Measurements from ENCODE around the gene PRAMEF1.

PRAMEF1 gene

DNA sequence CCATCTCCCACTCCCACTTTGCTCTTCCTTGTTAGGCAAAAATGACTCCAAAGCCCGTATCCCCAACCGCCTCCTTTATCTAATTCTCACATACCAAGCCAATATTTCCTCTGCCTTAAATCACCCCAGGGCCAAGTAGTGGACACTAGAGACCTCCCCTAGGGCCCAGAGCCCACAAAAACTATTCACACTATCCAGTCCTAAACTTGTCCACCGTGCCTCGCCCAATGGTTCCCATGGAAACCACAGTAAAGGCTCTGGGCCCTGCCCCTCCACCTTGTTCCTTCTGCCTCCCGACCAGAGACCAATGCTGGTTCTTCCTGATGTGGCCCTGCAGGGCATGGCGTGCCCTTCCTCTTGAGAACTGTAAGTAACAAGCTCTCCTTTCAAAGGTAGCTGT, 33.4 kb upstream of the PRAMEF1 start:
- Histone ChIP-seq H2BK5ac (ENCODE audit: low read depth, low read length, poor library complexity) (no peak overlapping the region), H3K4me1 (ENCODE audit: control insufficient read depth in 1 of 2, insufficient read depth in 2 of 2, low read length in 2 of 2) (peaks cover 0 to 4% of the 10 kb centered on the region in 2 experiments), H2BK120ac (ENCODE audit: insufficient read depth, low read length, poor library complexity) (no peak overlapping the region), H3K23ac (ENCODE audit: low read length) (no peak overlapping the region), H3K79me1 (ENCODE audit: low read length) (no peaks in the 10 kb centered on the region), H2AK5ac (ENCODE audit: low read length) (no peak overlapping the region), H3K27ac (ENCODE audit: low read depth, low read length) (no peak overlapping the region), H2AFZ (ENCODE audit: insufficient read depth, low read length, poor library complexity) (no peak overlapping the region), H3K36me3 (ENCODE audit: control insufficient read depth in 1 of 2, insufficient read depth in 2 of 2, low read length in 2 of 2) (no peaks in the 10 kb centered on the region), H3K27me3 (ENCODE audit: insufficient read depth, low read length) (no peaks in the 10 kb centered on the region), H3K9me3 (ENCODE audit: insufficient read depth, low read depth, low read length) (no peaks in the 10 kb centered on the region), H3K14ac (ENCODE audit: low read length) (no peak overlapping the region), H4K12ac (ENCODE audit: low read depth, low read length) (no peak overlapping the region), H2BK12ac (ENCODE audit: low read length) (no peak overlapping the region), H3K18ac (ENCODE audit: low read length) (no peak overlapping the region), H3K4me3 (ENCODE audit: low read depth, low read length) (no peak overlapping the region), H4K91ac (ENCODE audit: low read depth, low read length) (no peak overlapping the region), H3K4me2 (ENCODE audit: low read length) (no peak overlapping the region), H3K4ac (ENCODE audit: low read depth, low read length) (no peak overlapping the region), H3K79me2 (ENCODE audit: control insufficient read depth, insufficient read depth, low read length, poor library complexity) (no peaks in the 10 kb centered on the region), H3K9ac (ENCODE audit: low read length) (no peak overlapping the region), H4K8ac (ENCODE audit: low read depth, low read length) (no peak overlapping the region)
- DNase-seq = peak; percentile 98 to 99
- WGBS (ENCODE audit: extremely low coverage, insufficient coverage, insufficient read length) = no CpG with 5 or more reads among the region's 6 CpGs

GRCh38 chr1:12760256-12760795, 30.9 kb upstream of the PRAMEF1 start:
- Histone ChIP-seq H3K79me2 (ENCODE audit: control insufficient read depth, insufficient read depth, low read length, poor library complexity) (no peaks in the 10 kb centered on the region), H3K27me3 (ENCODE audit: insufficient read depth, low read length) (no peaks in the 10 kb centered on the region), H3K4me1 (ENCODE audit: control insufficient read depth in 1 of 2, insufficient read depth in 2 of 2, low read length in 2 of 2) (peaks cover 0 to 4% of the 10 kb centered on the region in 2 experiments), H3K14ac (ENCODE audit: low read length) (no peak overlapping the region), H3K4me3 (ENCODE audit: low read depth, low read length) (no peak overlapping the region), H2AK5ac (ENCODE audit: low read length) (no peak overlapping the region), H2AFZ (ENCODE audit: insufficient read depth, low read length, poor library complexity) (no peak overlapping the region), H2BK12ac (ENCODE audit: low read length) (no peak overlapping the region), H2BK5ac (ENCODE audit: low read depth, low read length, poor library complexity) (no peak overlapping the region), H4K12ac (ENCODE audit: low read depth, low read length) (no peak overlapping the region), H3K4me2 (ENCODE audit: low read length) (no peak overlapping the region), H3K23ac (ENCODE audit: low read length) (no peak overlapping the region), H4K91ac (ENCODE audit: low read depth, low read length) (no peak overlapping the region), H3K18ac (ENCODE audit: low read length) (no peak overlapping the region), H3K9me3 (ENCODE audit: insufficient read depth, low read depth, low read length) (no peaks in the 10 kb centered on the region), H3K79me1 (ENCODE audit: low read length) (no peaks in the 10 kb centered on the region), H2BK120ac (ENCODE audit: insufficient read depth, low read length, poor library complexity) (no peak overlapping the region), H4K8ac (ENCODE audit: low read depth, low read length) (no peak overlapping the region), H3K9ac (ENCODE audit: low read length) (no peak overlapping the region), H3K27ac (ENCODE audit: low read depth, low read length) (no peak overlapping the region), H3K4ac (ENCODE audit: low read depth, low read length) (no peak overlapping the region), H3K36me3 (ENCODE audit: control insufficient read depth in 1 of 2, insufficient read depth in 2 of 2, low read length in 2 of 2) (no peaks in the 10 kb centered on the region)
- DNase-seq = peak in 1 of 2 donors; percentile 25
- WGBS (ENCODE audit: extremely low coverage, insufficient coverage, insufficient read length) = no CpG with 5 or more reads among the region's 7 CpGs

DNA sequence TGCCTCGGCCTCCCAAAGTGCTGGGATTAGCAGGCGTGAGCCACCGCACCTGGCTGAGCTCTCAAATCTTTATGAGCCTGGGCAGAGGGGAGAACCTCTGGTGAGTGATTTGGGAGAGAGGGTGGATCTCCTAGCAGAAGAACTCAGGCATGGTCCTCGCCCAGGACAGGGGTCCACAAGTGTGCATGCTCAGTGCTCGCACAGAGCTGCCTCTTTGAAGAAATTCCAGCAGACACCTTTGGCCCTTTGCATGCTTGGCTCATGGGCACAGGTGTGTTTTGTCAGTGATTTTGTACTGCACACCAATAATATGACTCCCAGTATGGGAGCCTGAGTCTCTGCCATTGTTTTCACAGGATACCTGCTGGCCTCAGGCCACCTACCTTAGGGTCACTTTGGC, 29.4 kb upstream of the PRAMEF1 start:
- H2AK5ac ChIP-seq (ENCODE audit: low read length) = no peak overlapping the region
- no peak overlapping the region for H3K9ac ChIP-seq (ENCODE audit: low read length)
- no peak overlapping the region for H2BK5ac ChIP-seq (ENCODE audit: low read depth, low read length, poor library complexity)
- no peak overlapping the region for H3K4ac ChIP-seq (ENCODE audit: low read depth, low read length)
- no peaks in the 10 kb centered on the region for H3K79me1 ChIP-seq (ENCODE audit: low read length)
- H4K8ac ChIP-seq (ENCODE audit: low read depth, low read length) = no peak overlapping the region
- no peak overlapping the region for H3K27ac ChIP-seq (ENCODE audit: low read depth, low read length)
- DNase-seq = no peak
- H3K36me3 ChIP-seq (ENCODE audit: control insufficient read depth in 1 of 2, insufficient read depth in 2 of 2, low read length in 2 of 2) = no peaks in the 10 kb centered on the region
- H2AFZ ChIP-seq (ENCODE audit: insufficient read depth, low read length, poor library complexity) = no peak overlapping the region
- no peak overlapping the region for H4K91ac ChIP-seq (ENCODE audit: low read depth, low read length)
- H3K14ac ChIP-seq (ENCODE audit: low read length) = no peak overlapping the region
- H2BK12ac ChIP-seq (ENCODE audit: low read length) = no peak overlapping the region
- no peak overlapping the region for H3K4me2 ChIP-seq (ENCODE audit: low read length)
- no peak overlapping the region for H3K23ac ChIP-seq (ENCODE audit: low read length)
- H3K9me3 ChIP-seq (ENCODE audit: insufficient read depth, low read depth, low read length) = no peaks in the 10 kb centered on the region
- H3K4me3 ChIP-seq (ENCODE audit: low read depth, low read length) = no peak overlapping the region
- H3K4me1 ChIP-seq (ENCODE audit: control insufficient read depth in 1 of 2, insufficient read depth in 2 of 2, low read length in 2 of 2) = peaks cover 0 to 4% of the 10 kb centered on the region in 2 experiments
- no CpG with 5 or more reads among the region's 5 CpGs for WGBS (ENCODE audit: extremely low coverage, insufficient coverage, insufficient read length)
- no peak overlapping the region for H3K18ac ChIP-seq (ENCODE audit: low read length)
- H4K12ac ChIP-seq (ENCODE audit: low read depth, low read length) = no peak overlapping the region
- no peaks in the 10 kb centered on the region for H3K79me2 ChIP-seq (ENCODE audit: control insufficient read depth, insufficient read depth, low read length, poor library complexity)
- no peaks in the 10 kb centered on the region for H3K27me3 ChIP-seq (ENCODE audit: insufficient read depth, low read length)
- no peak overlapping the region for H2BK120ac ChIP-seq (ENCODE audit: insufficient read depth, low read length, poor library complexity)

GRCh38 chr1:12762766-12763165, 28.4 kb upstream of the PRAMEF1 start:
- Histone ChIP-seq H3K79me1 (ENCODE audit: low read length) (no peaks in the 10 kb centered on the region), H3K9me3 (ENCODE audit: insufficient read depth, low read depth, low read length) (no peaks in the 10 kb centered on the region), H3K4me2 (ENCODE audit: low read length) (no peak overlapping the region), H2BK5ac (ENCODE audit: low read depth, low read length, poor library complexity) (no peak overlapping the region), H3K9ac (ENCODE audit: low read length) (no peak overlapping the region), H3K4ac (ENCODE audit: low read depth, low read length) (no peak overlapping the region), H3K27me3 (ENCODE audit: insufficient read depth, low read length) (no peaks in the 10 kb centered on the region), H3K27ac (ENCODE audit: low read depth, low read length) (no peak overlapping the region), H2BK12ac (ENCODE audit: low read length) (no peak overlapping the region), H2AK5ac (ENCODE audit: low read length) (no peak overlapping the region), H2AFZ (ENCODE audit: insufficient read depth, low read length, poor library complexity) (no peak overlapping the region), H3K4me1 (ENCODE audit: control insufficient read depth in 1 of 2, insufficient read depth in 2 of 2, low read length in 2 of 2) (peaks cover 0 to 2% of the 10 kb centered on the region in 2 experiments), H3K4me3 (ENCODE audit: low read depth, low read length) (no peak overlapping the region), H3K18ac (ENCODE audit: low read length) (no peak overlapping the region), H3K14ac (ENCODE audit: low read length) (no peak overlapping the region), H2BK120ac (ENCODE audit: insufficient read depth, low read length, poor library complexity) (no peak overlapping the region), H4K91ac (ENCODE audit: low read depth, low read length) (no peak overlapping the region), H4K8ac (ENCODE audit: low read depth, low read length) (no peak overlapping the region), H4K12ac (ENCODE audit: low read depth, low read length) (no peak overlapping the region), H3K79me2 (ENCODE audit: control insufficient read depth, insufficient read depth, low read length, poor library complexity) (no peaks in the 10 kb centered on the region), H3K23ac (ENCODE audit: low read length) (no peak overlapping the region), H3K36me3 (ENCODE audit: control insufficient read depth in 1 of 2, insufficient read depth in 2 of 2, low read length in 2 of 2) (no peaks in the 10 kb centered on the region)
- no CpG with 5 or more reads among the region's 7 CpGs for WGBS (ENCODE audit: extremely low coverage, insufficient coverage, insufficient read length)
- peak; percentile 78 to 86 for DNase-seq
